Suprapubic skin (tissue), 4 donors: ENCODE results near the gene PDE3B. TPM values are rescaled to one million over a fixed set of nuclear protein-coding genes. Genes with fewer than 3 reads are reported as not detected.
"Not testable (repeated sequence)": the region's sequence is repeated elsewhere in the genome, so short reads cannot be mapped to it uniquely, and the experiment has no call there.

ENCODE experiments used
- DNase-seq, 2 donors: peaks; one replicate each; pipeline ENCODE4 v3.0.0-alpha.2; 2019; ENCODE audit warnings: low spot score in 2 of 2
- H3K27ac ChIP-seq: fragments of 200-600 bp; sonication (generic); one replicate; pipeline ENCODE4 v1.5.1; 2019
- H3K27me3 ChIP-seq: fragments of 200-600 bp; sonication (generic); one replicate; pipeline ENCODE4 v1.5.1; 2019
- H3K36me3 ChIP-seq: fragments of 200-600 bp; sonication (generic); one replicate; pipeline ENCODE4 v1.5.1; 2019
- H3K4me1 ChIP-seq: fragments of 200-600 bp; sonication (generic); one replicate; pipeline ENCODE4 v1.5.1; 2019
- H3K4me3 ChIP-seq: fragments of 200-600 bp; sonication (generic); one replicate; pipeline ENCODE4 v1.5.1; 2019; ENCODE audit warnings: mild to moderate bottlenecking
- H3K9me3 ChIP-seq: fragments of 200-600 bp; sonication (generic); one replicate; pipeline ENCODE4 v1.5.1; 2019
- CTCF ChIP-seq, 2 donors: fragments of 200-600 bp in 1 of 2; fragments of 450-650 bp in 1 of 2; sonication (generic) in 1 of 2; IDR thresholded peaks; one replicate each; pipeline ENCODE4 v1.5.1; 2016 to 2019; ENCODE audit warnings: antibody characterized with exemption in 2 of 2, mild to moderate bottlenecking in 1 of 2, moderate library complexity in 1 of 2
- EP300 ChIP-seq: sonication (generic); formaldehyde crosslinking; IDR thresholded peaks from one replicate; pipeline ENCODE4 v1.6.1; 2017; ENCODE audit warnings: antibody characterized with exemption
- POLR2A ChIP-seq, 2 donors: fragments of 450-650 bp; IDR thresholded peaks; one replicate each; pipeline ENCODE4 v1.6.1; 2017; ENCODE audit warnings: antibody characterized with exemption in 2 of 2, mild to moderate bottlenecking in 2 of 2, moderate library complexity in 2 of 2
- POLR2AphosphoS5 ChIP-seq, 3 donors: sonication (generic); formaldehyde crosslinking; IDR thresholded peaks; one replicate each; pipeline ENCODE4 v1.6.1; 2017; ENCODE audit warnings: antibody characterized with exemption in 3 of 3
- whole genome bisulfite sequencing: methylation state at CpG from one replicate; pipeline ENCODE4 v1.1.5; 2018; 5-methylcytosine and 5-hydroxymethylcytosine counted together
- total RNA-seq, 4 donors: library from RNA; depleted of rRNA; stranded (reverse); fragments of >200 nt; gene quantifications; one replicate each; pipeline ENCODE4 v1.1.0, GENCODE V29; 2016

The PDE3B gene
- total RNA-seq, 4 donors from 2014 or later: 1.9 to 6.8 (median 2.7) TPM

- Histone ChIP-seq H3K4me1 (no peaks in the 10 kb centered on the region), H3K27ac (no peak overlapping the region), H3K36me3 (no peaks in the 10 kb centered on the region), H3K27me3 (no peaks in the 10 kb centered on the region), H3K9me3 (no peaks in the 10 kb centered on the region), H3K4me3 (no peak overlapping the region)
- WGBS: 67% methylated on average over 2 of the region's 2 CpGs
- no peak for TF ChIP-seq CTCF (IDR thresholded peaks at IDR 0.05)
- no peak for TF ChIP-seq POLR2A (IDR thresholded peaks at IDR 0.05)
- no peak for TF ChIP-seq EP300
- no peak for TF ChIP-seq POLR2AphosphoS5 (IDR thresholded peaks at IDR 0.05)
- no peak for DNase-seq
Measured at GRCh38 chr11:14793546-14793945, 149.9 kb downstream of the PDE3B start.

GRCh38 chr11:14796028-14796427 lies 152.4 kb downstream of the PDE3B start:
- not testable (repeated sequence) for DNase-seq, H3K9me3 ChIP-seq, H3K4me1 ChIP-seq, H3K27me3 ChIP-seq, H3K4me3 ChIP-seq, H3K36me3 ChIP-seq, H3K27ac ChIP-seq
- WGBS: over 99% methylated on average over 4 of the region's 4 CpGs

GRCh38 chr11:14803846-14804245 lies 160.2 kb downstream of the PDE3B start:
- no peak overlapping the region for H3K4me3 ChIP-seq
- 94% methylated on average over 2 of the region's 2 CpGs for WGBS
- DNase-seq: no peak
- no peaks in the 10 kb centered on the region for H3K36me3 ChIP-seq
- no peaks in the 10 kb centered on the region for H3K27me3 ChIP-seq
- H3K9me3 ChIP-seq: no peaks in the 10 kb centered on the region
- no peak overlapping the region for H3K27ac ChIP-seq
- H3K4me1 ChIP-seq: no peaks in the 10 kb centered on the region
- TF ChIP-seq POLR2AphosphoS5 (IDR thresholded peaks at IDR 0.05) (no peak), EP300 (no peak), POLR2A (IDR thresholded peaks at IDR 0.05) (no peak)

- H3K27me3 ChIP-seq: no peaks in the 10 kb centered on the region
- H3K4me1 ChIP-seq: no peaks in the 10 kb centered on the region
- H3K9me3 ChIP-seq: no peaks in the 10 kb centered on the region
- TF ChIP-seq EP300: no peak
- TF ChIP-seq POLR2A (IDR thresholded peaks at IDR 0.05): no peak
- TF ChIP-seq POLR2AphosphoS5 (IDR thresholded peaks at IDR 0.05): no peak
- no peak for TF ChIP-seq CTCF (IDR thresholded peaks at IDR 0.05)
- no peaks in the 10 kb centered on the region for H3K36me3 ChIP-seq
- no peak for DNase-seq
- no peak overlapping the region for H3K27ac ChIP-seq
- no peak overlapping the region for H3K4me3 ChIP-seq
Measured at GRCh38 chr11:14809466-14809865, 165.9 kb downstream of the PDE3B start.

- H3K4me3 ChIP-seq: no peak overlapping the region
- no peaks in the 10 kb centered on the region for H3K4me1 ChIP-seq
- H3K27me3 ChIP-seq: no peaks in the 10 kb centered on the region
- no peaks in the 10 kb centered on the region for H3K36me3 ChIP-seq
- H3K9me3 ChIP-seq: no peaks in the 10 kb centered on the region
- H3K27ac ChIP-seq: no peak overlapping the region
- DNase-seq: no peak
- WGBS: 88% methylated on average over 3 of the region's 3 CpGs
- no peak for TF ChIP-seq EP300
- TF ChIP-seq POLR2A (IDR thresholded peaks at IDR 0.05): no peak
- no peak for TF ChIP-seq CTCF (IDR thresholded peaks at IDR 0.05)
- no peak for TF ChIP-seq POLR2AphosphoS5 (IDR thresholded peaks at IDR 0.05)
Measured at GRCh38 chr11:14812757-14813156, 169.2 kb downstream of the PDE3B start.

- Histone ChIP-seq H3K4me3 (no peak overlapping the region), H3K4me1 (no peaks in the 10 kb centered on the region), H3K9me3 (no peaks in the 10 kb centered on the region), H3K27ac (no peak overlapping the region), H3K27me3 (no peaks in the 10 kb centered on the region), H3K36me3 (no peaks in the 10 kb centered on the region)
- TF ChIP-seq POLR2AphosphoS5 (IDR thresholded peaks at IDR 0.05) (no peak), EP300 (no peak), POLR2A (IDR thresholded peaks at IDR 0.05) (no peak), CTCF (IDR thresholded peaks at IDR 0.05) (no peak)
- DNase-seq: no peak
Measured at GRCh38 chr11:14813516-14813915, 169.9 kb downstream of the PDE3B start.
